Neural cell (in vitro differentiated cells): ENCODE data around the gene ATP2B1.

Experiments
- SMC3 ChIP-seq: fragments of 450-650 bp; conservative IDR thresholded peaks from 2 replicates; pipeline ENCODE4 v1.6.1; 2014; ENCODE audit warnings: antibody characterized with exemption, mild to moderate bottlenecking, moderate library complexity; ENCODE audit not compliant: poor library complexity
- TF ChIP-seq, protein P1 (sequence below): fragments of 450-650 bp; IDR thresholded peaks from 2 replicates; pipeline ENCODE4 v1.5.1; 2014; ENCODE audit warnings: antibody characterized with exemption, mild to moderate bottlenecking, moderate library complexity; ENCODE audit not compliant: poor library complexity, severe bottlenecking
- TF ChIP-seq, protein P2 (sequence below): IDR thresholded peaks from 2 replicates; pipeline ENCODE4 v1.6.1; 2012; ENCODE audit warnings: borderline replicate concordance

DNA sequence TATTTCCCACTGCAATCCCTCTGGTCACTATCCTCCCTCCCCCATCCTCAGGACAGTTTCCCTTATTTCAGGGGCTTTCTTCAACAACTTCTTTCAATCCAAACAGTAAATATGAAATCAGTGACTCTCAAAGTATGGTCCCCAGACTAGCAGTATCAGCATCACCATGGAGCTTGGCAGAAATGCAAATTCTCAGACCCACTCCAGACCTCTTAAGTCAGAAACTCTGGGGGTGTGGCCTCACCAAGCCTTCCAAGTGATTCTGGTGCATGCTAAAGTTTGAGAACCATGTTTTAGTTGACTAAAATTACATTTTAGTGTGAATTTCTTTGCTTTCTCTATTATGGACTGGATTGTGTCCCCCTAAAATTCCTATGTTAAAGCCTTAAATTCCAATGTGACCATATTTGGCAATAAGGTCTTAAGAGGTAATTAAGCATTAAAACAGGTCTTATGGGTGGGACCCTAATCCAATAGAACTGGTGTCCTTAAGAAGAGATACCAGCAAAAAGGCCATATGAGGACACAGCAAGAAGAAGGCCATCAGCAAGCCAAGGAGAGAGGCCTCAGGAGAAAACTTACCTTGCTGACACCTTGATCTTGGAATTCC is 23.2 kb downstream of the ATP2B1 start:
- TF ChIP-seq, protein P1, sequence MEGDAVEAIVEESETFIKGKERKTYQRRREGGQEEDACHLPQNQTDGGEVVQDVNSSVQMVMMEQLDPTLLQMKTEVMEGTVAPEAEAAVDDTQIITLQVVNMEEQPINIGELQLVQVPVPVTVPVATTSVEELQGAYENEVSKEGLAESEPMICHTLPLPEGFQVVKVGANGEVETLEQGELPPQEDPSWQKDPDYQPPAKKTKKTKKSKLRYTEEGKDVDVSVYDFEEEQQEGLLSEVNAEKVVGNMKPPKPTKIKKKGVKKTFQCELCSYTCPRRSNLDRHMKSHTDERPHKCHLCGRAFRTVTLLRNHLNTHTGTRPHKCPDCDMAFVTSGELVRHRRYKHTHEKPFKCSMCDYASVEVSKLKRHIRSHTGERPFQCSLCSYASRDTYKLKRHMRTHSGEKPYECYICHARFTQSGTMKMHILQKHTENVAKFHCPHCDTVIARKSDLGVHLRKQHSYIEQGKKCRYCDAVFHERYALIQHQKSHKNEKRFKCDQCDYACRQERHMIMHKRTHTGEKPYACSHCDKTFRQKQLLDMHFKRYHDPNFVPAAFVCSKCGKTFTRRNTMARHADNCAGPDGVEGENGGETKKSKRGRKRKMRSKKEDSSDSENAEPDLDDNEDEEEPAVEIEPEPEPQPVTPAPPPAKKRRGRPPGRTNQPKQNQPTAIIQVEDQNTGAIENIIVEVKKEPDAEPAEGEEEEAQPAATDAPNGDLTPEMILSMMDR = no peak
- TF ChIP-seq SMC3 = no peak
- TF ChIP-seq, protein P2, sequence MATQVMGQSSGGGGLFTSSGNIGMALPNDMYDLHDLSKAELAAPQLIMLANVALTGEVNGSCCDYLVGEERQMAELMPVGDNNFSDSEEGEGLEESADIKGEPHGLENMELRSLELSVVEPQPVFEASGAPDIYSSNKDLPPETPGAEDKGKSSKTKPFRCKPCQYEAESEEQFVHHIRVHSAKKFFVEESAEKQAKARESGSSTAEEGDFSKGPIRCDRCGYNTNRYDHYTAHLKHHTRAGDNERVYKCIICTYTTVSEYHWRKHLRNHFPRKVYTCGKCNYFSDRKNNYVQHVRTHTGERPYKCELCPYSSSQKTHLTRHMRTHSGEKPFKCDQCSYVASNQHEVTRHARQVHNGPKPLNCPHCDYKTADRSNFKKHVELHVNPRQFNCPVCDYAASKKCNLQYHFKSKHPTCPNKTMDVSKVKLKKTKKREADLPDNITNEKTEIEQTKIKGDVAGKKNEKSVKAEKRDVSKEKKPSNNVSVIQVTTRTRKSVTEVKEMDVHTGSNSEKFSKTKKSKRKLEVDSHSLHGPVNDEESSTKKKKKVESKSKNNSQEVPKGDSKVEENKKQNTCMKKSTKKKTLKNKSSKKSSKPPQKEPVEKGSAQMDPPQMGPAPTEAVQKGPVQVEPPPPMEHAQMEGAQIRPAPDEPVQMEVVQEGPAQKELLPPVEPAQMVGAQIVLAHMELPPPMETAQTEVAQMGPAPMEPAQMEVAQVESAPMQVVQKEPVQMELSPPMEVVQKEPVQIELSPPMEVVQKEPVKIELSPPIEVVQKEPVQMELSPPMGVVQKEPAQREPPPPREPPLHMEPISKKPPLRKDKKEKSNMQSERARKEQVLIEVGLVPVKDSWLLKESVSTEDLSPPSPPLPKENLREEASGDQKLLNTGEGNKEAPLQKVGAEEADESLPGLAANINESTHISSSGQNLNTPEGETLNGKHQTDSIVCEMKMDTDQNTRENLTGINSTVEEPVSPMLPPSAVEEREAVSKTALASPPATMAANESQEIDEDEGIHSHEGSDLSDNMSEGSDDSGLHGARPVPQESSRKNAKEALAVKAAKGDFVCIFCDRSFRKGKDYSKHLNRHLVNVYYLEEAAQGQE = no peak
